ENCODE measurements around the gene SEPTIN5. TPM values are rescaled to one million over a fixed set of nuclear protein-coding genes. Genes with fewer than 3 reads are reported as not detected.

SEPTIN5 gene
- total RNA-seq, 3 donors from 2014 or later: 1.2 to 17.8 (median 2.7) TPM

DNA sequence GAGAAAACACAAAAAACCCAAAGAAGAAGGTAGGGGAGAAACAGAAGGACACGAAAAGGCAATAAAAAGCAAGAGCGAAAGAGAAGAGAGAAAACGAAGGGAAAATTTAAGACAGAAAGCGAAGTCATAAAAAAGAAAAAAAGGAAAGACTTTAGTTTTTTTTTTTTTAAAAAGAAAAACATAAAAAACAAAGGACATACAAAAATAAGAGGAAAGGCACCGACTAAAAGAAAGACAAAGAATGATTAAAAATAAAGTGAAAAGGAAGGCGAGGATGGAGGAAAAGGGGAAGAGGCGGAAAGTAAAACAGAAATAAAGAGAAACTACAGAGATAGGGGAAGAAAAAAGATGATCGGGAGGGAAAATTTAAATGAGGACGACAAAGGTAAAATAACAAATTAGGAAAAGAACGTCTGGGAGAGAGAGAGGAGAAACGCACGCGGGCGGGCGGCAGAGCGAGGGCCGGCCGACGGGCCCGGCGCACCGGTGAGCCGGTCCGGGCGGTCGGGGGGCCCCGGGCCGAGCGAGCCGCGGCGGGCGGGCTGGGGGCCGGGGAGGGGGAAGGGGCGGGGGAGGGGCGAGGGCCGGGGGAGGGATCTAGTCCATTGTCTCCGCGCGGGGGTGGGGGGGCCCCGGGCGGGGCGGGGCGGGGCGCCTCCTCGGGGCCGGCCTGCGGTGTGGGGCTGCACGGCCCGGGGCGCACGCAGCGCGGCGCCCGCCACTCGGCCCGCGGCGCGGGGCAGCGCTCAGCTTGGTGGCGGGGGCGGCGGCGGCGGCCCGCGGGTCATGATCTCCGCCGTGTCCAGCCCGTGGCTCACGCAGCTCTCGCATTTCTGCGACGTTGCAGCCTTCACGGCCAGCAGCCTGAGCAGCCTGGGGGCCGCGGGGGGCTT is 46.0 kb downstream of the SEPTIN5 start, which contains the start of gene TBX1:
TBX1 (plus strand) TSS at position 721 of the 893 bp plus-strand sequence; CDS start at position 787, 66 bp downstream.
- no peaks in the 10 kb centered on the region for H3K9me3 ChIP-seq
- peaks cover 9% of the 10 kb centered on the region for H3K4me1 ChIP-seq (ENCODE audit: low read depth)
- intact Hi-C loops (cut with DNase I, micrococcal nuclease): no loop called here
- no peak within 1 kb of the TSS for H3K4me3 ChIP-seq
- TF ChIP-seq, protein P1, sequence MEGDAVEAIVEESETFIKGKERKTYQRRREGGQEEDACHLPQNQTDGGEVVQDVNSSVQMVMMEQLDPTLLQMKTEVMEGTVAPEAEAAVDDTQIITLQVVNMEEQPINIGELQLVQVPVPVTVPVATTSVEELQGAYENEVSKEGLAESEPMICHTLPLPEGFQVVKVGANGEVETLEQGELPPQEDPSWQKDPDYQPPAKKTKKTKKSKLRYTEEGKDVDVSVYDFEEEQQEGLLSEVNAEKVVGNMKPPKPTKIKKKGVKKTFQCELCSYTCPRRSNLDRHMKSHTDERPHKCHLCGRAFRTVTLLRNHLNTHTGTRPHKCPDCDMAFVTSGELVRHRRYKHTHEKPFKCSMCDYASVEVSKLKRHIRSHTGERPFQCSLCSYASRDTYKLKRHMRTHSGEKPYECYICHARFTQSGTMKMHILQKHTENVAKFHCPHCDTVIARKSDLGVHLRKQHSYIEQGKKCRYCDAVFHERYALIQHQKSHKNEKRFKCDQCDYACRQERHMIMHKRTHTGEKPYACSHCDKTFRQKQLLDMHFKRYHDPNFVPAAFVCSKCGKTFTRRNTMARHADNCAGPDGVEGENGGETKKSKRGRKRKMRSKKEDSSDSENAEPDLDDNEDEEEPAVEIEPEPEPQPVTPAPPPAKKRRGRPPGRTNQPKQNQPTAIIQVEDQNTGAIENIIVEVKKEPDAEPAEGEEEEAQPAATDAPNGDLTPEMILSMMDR (IDR thresholded peaks at IDR 0.05): no peak
- no peaks in the 10 kb centered on the region for H3K36me3 ChIP-seq (ENCODE audit: low read depth)
- DNase-seq (no peak), ATAC-seq (no peak)

DNA sequence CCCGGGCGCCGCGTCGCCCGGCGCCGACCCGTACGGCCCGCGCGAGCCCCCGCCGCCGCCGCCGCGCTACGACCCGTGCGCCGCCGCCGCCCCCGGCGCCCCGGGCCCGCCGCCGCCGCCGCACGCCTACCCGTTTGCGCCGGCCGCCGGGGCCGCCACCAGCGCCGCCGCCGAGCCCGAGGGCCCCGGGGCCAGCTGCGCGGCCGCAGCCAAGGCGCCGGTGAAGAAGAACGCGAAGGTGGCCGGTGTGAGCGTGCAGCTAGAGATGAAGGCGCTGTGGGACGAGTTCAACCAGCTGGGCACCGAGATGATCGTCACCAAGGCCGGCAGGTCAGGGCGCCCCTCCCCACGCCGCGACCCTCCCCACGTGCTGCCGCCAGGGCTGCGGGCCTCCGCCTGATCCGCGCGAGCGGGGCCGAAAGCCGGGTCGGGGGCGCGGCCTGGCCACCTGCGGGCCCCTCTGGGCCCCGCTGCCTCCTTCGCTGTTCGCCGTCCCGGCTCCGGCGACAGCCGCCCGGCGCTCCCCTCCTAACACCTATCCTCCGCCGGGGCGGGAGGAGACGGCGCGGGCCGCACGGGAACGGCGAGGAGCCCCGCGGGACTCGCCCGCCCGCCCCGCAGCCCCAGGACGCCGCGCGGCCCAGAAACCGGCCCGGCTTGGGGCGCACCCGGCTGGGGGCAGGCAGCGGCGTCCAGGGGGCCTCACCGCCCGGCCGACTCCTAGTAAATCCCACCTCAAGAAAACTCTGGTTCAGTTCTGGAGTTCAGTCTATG is 46.8 kb downstream of the SEPTIN5 start:
- Histone ChIP-seq H3K4me3 (no peak overlapping the region), H3K9me3 (no peaks in the 10 kb centered on the region), H3K4me1 (ENCODE audit: low read depth) (peaks cover 14% of the 10 kb centered on the region), H3K36me3 (ENCODE audit: low read depth) (no peaks in the 10 kb centered on the region)
- DNase-seq: no peak
- intact Hi-C loops (cut with DNase I, micrococcal nuclease): no loop called here
- TF ChIP-seq, protein P1 (IDR thresholded peaks at IDR 0.05): no peak
- no peak for ATAC-seq

DNA sequence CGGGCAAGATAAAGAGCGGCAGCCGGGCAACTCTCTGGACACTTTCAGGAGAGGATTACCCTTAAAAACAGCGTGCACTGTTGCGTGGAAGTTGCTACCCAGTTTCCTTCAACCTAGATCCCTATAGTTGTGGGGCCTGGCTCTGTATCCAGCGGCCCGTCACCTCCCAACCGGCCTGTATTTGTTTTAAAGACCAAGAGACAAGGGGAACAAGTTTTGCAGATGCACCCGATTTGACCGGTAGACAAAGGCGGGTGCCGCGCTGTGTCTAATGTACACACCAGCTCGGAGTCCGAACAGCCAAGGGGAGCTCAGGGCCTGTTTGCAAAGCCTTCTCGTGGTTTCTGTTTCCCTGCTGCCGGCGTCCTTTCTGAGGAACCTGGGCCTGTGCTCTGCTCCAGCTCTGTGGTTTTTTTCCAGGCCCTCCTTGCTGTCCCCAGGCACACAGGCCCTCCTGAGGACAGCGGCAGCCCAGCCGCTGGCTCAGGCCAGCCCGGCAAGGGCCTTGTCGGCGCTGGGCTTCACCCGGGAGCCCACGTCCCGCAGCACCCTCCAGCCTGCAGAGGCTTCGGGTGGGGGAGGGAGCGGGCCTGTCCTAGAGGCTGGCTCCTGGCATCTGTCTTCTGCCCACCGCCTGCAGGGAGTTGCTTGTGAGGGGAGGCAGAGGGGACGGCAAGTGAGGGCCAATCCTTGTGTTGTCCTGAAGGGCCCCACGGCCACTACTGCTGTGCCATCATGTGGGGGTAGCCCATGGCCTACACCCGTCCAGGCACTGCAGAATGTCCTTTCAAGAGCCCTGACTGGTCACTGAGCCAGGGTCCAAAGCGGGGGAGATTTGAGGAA is 47.6 kb downstream of the SEPTIN5 start:
- DNase-seq (no peak), ATAC-seq (no peak)
- intact Hi-C loops (cut with DNase I, micrococcal nuclease): no loop called here
- H3K4me3 ChIP-seq: no peak overlapping the region
- no peaks in the 10 kb centered on the region for H3K36me3 ChIP-seq (ENCODE audit: low read depth)
- H3K4me1 ChIP-seq (ENCODE audit: low read depth): peaks cover 13% of the 10 kb centered on the region
- no peaks in the 10 kb centered on the region for H3K9me3 ChIP-seq
- TF ChIP-seq, protein P1 (IDR thresholded peaks at IDR 0.05): no peak

DNA sequence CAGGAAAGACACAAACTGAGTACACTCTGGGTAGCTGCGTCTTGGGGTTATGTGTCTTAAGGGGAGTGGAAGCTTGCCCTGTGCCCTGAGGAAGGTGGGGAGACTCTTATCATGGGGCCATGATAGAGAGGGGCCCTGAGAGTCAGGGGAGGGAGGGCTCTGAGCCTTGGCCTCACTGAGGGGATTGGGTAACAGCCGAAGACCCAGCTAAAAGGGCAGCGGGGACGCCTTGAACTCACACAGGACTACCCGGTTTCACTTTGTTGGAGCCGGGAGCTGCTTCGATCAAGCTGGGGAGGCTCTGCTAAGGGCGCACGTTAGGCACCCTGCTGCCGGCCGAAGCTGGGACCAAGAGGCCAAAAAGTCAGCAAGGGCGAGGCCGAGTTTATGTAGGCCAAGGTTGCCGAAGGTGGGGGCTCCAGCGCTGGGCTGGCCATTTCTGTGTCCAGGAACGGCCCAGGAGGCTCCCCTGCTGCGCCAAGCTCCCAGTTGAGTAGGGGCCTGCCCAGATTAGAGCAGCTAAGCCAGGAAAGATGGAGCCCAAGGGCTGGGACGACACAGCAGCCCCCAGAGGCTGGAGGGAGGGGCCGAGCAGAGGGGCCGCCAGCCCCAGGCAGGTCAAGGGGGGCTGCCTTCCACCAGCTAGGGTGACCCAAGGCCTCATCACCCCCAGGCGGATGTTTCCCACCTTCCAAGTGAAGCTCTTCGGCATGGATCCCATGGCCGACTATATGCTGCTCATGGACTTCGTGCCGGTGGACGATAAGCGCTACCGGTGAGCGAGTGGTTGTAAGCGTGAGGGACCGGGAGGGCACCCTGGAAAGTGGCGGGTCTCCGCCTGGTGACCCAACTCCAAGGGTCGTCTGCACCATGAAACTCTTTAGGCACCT is 48.5 kb downstream of the SEPTIN5 start:
- ATAC-seq: no peak
- intact Hi-C loops (cut with DNase I, micrococcal nuclease): no loop called here
- Histone ChIP-seq H3K9me3 (no peaks in the 10 kb centered on the region), H3K36me3 (ENCODE audit: low read depth) (no peaks in the 10 kb centered on the region), H3K4me1 (ENCODE audit: low read depth) (peaks cover 15% of the 10 kb centered on the region), H3K4me3 (no peak overlapping the region)
- no peak for DNase-seq
- TF ChIP-seq, protein P1 (IDR thresholded peaks at IDR 0.05): no peak
